HG03354 (cell line): Measurements from ENCODE around the gene UBE2L3.

ENCODE experiments used
- ATAC-seq: cut with Tn5 transposase; IDR thresholded peaks from one replicate; pipeline ENCODE4 v1.9.1; 2021; ENCODE audit warnings: mild to moderate bottlenecking; ENCODE audit not compliant: unreplicated experiment, poor library complexity, severe bottlenecking

UBE2L3 gene

DNA sequence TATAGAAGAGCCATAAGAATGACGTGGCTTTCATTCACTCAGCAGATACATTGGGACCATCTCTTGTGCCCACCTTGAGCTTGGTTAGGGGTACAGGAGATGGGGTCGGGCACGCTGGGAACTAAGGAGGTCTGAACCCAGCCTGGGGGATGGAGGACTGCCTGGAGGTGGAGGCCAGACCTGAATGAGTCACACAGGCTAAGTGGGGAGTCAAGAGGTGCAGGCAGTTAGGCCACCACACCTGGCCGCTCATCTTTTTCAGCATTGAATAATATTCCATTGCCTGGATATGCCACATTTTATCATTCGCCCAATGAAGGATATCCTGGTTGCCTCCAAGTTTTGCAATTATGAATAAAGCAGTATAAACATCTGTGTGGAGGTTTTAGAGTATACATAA, 94.5 kb downstream of the UBE2L3 start:
- no peak for ATAC-seq

GRCh38 chr22:21663738-21664137, 96.2 kb downstream of the UBE2L3 start:
- no peak for ATAC-seq

- no peak for ATAC-seq
These were observed 97.7 kb downstream of the UBE2L3 start for GRCh38 chr22:21665047-21665851.

- no peak for ATAC-seq
These were observed 99.3 kb downstream of the UBE2L3 start for GRCh38 chr22:21666786-21667185.

DNA sequence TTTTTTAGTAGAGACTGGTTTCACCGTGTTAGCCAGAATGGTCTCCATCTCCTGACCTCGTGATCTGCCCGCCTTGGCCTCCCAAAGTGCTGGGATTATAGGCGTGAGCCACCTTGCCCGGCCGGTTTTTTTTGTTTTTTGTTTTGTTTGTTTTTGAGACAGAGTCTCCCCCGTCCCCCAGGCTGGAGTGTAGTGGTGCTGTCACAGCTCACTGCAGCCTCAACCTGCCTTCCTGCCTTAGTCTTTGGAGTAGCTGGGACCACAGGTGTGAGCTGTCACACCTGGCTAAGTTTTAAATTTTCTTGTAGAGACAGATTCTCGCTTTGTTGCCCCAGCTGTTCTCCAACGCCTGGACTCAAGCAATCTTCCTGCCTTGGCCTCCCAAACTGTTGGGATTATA, 101.5 kb downstream of the UBE2L3 start:
- ATAC-seq: no peak

GRCh38 chr22:21672107-21672629, 104.7 kb downstream of the UBE2L3 start:
- no peak for ATAC-seq
